Measurements from ENCODE around the gene KHNYN. TPM values are rescaled to one million over a fixed set of nuclear protein-coding genes. Genes with fewer than 3 reads are reported as not detected.

Gene KHNYN
- total and polyA plus RNA-seq, 2 of the 8 experiments (the other 6 are each of a cell fraction or from before 2014, with no cell fraction given): 7.6 to 22.3 TPM

DNA sequence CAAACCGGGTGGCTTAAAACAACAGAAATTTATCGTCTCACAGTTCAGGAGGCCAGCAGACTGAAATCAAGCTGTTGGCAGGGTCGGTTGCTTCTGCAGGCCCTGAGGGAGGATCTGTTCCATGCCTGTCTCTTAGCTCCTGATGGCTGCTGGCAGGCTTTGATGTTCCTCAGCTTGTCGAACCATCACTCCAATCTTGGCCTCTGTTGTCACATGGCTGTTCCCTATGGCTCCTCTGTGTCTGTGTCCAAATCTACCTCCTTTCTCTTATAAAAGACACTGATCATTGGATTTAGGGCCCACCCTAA, 47.7 kb upstream of the KHNYN start (continued):
- TF ChIP-seq SP4 (IDR thresholded peaks at IDR 0.05; ENCODE audit: low read length): no peak
- no peak for TF ChIP-seq POLR2A (IDR thresholded peaks at IDR 0.05; ENCODE audit: control extremely low read depth in 1 of 2, low read depth in 2 of 2, low read length in 2 of 2)
- no peak for TF ChIP-seq HDAC2 (IDR thresholded peaks at IDR 0.05; ENCODE audit: borderline replicate concordance in 1 of 2, low read depth in 2 of 2, low read length in 2 of 2)
- TF ChIP-seq JUN (IDR thresholded peaks at IDR 0.05; ENCODE audit: low read depth, low read length): no peak
